AG04450 (cell line): ENCODE results near the gene INHBC. TPM values are rescaled to one million over a fixed set of nuclear protein-coding genes. Genes with fewer than 3 reads are reported as not detected.
A peak's percentile ranks its signal among the peaks of the same experiment; 100 is the strongest.

ENCODE experiments used
- CTCF ChIA-PET: fragments of 300-600, 350-600 bp; formaldehyde crosslinking; extraction: SDS; loops from one replicate; lab custom pipeline; 2022; ENCODE audit warnings: antibody characterized with exemption, inconsistent platforms; lab: Charles Lee
- POLR2A ChIA-PET: fragments of 350-600 bp; formaldehyde crosslinking; extraction: SDS; loops from one replicate; lab custom pipeline; 2021; ENCODE audit warnings: antibody characterized with exemption, inconsistent platforms; lab: Yijun Ruan, JAX
- DNase-seq: peaks from one replicate; pipeline ENCODE4 v3.0.0-alpha.2; 2011; ENCODE audit warnings: low read depth, low spot score
- H3K27ac ChIP-seq: one replicate; pipeline ENCODE4 v1.5.1; 2012; ENCODE audit warnings: low read depth, low read length, control low read depth
- H3K27me3 ChIP-seq: one replicate; pipeline ENCODE4 v1.6.0; 2012; ENCODE audit warnings: low read length; ENCODE audit not compliant: control insufficient read depth, insufficient read depth
- H3K4me3 ChIP-seq: 2 replicates; pipeline ENCODE4 v1.5.1; 2011; ENCODE audit warnings: mild to moderate bottlenecking, low read depth, low read length, control low read depth
- H3K9me3 ChIP-seq: 2 replicates; pipeline ENCODE4 v1.5.1; 2012; ENCODE audit warnings: low read length; ENCODE audit not compliant: control insufficient read depth, insufficient read depth
- polyA plus RNA-seq: library from polyadenylated mRNA; depleted of rRNA; stranded (reverse); fragments of >200 nt; gene quantifications from 2 replicates; pipeline ENCODE4 v1.2.3, GENCODE V29; 2011
- TF ChIP-seq, protein P1 (sequence below): IDR thresholded peaks from 2 replicates; pipeline ENCODE4 v1.5.1; 2011; ENCODE audit warnings: low read depth, low read length, control low read depth, inconsistent platforms

Gene INHBC
- polyA plus RNA-seq, 1 experiment, result not detected

GRCh38 chr12:57476162-57476992 lies 41.8 kb downstream of the INHBC start:
- TF ChIP-seq, protein P1, sequence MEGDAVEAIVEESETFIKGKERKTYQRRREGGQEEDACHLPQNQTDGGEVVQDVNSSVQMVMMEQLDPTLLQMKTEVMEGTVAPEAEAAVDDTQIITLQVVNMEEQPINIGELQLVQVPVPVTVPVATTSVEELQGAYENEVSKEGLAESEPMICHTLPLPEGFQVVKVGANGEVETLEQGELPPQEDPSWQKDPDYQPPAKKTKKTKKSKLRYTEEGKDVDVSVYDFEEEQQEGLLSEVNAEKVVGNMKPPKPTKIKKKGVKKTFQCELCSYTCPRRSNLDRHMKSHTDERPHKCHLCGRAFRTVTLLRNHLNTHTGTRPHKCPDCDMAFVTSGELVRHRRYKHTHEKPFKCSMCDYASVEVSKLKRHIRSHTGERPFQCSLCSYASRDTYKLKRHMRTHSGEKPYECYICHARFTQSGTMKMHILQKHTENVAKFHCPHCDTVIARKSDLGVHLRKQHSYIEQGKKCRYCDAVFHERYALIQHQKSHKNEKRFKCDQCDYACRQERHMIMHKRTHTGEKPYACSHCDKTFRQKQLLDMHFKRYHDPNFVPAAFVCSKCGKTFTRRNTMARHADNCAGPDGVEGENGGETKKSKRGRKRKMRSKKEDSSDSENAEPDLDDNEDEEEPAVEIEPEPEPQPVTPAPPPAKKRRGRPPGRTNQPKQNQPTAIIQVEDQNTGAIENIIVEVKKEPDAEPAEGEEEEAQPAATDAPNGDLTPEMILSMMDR, result peak; percentile 25
- H3K27me3 ChIP-seq, result peaks cover 44% of the 10 kb centered on the region
- H3K4me3 ChIP-seq, result peak overlapping the region; percentile 36
- H3K27ac ChIP-seq, result no peak overlapping the region
- POLR2A ChIA-PET, result no interaction called here
- no peaks in the 10 kb centered on the region; the same call in 1 of the 2 replicates for H3K9me3 ChIP-seq
- DNase-seq, result no peak
- CTCF ChIA-PET, result interaction anchor here (1.3 kb wide), 1 partner anchor 17 kb away, joined by 5 read pairs; the partner anchor contains the start of gene GLI1

DNA sequence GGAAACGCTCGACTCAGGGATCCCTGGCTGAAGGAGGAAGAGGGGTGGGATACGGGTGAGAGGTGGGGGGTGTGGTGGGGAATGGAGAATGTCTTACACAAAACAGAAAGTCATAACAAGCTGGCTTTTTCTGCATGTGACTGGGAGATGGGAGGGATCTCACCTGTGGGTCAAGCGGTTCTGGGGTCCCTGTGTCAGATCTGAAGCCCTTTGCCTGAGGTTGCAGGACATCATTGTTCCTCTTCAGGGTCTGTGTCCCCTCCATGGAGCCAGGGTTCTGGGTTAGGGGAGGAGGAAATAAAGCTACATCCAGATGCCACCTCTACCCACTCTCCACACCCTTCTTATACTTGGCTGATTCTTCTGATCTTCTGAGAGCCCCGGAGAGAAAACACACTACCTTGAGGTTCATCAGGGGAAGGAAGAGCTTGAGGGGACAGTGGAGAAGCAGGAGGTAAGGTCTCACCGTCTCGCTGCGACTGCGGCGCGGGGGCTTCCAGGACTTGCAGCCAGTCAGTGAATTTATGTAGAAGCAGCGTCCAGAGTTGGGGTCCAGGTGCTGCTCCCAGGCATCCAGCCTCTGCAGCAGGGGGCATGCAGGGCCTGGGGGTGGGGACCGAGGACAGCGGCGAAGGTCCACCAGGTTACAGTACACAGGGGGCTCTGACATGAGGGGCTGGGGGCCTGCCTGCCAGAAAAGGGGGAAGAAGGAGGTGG lies 42.6 kb downstream of the INHBC start:
- TF ChIP-seq, protein P1, result no peak
- no peak overlapping the region for H3K4me3 ChIP-seq
- DNase-seq, result no peak
- H3K9me3 ChIP-seq, result no peaks in the 10 kb centered on the region; the same call in 1 of the 2 replicates
- no peak overlapping the region for H3K27ac ChIP-seq
- ChIA-PET POLR2A (no interaction called here), CTCF (interaction anchor here (0.9 to 1.3 kb wide), 2 partner anchors 15 to 18 kb away, joined by 3 to 5 read pairs; partner anchors contain the start of gene GLI1)
- peaks cover 43% of the 10 kb centered on the region for H3K27me3 ChIP-seq

DNA sequence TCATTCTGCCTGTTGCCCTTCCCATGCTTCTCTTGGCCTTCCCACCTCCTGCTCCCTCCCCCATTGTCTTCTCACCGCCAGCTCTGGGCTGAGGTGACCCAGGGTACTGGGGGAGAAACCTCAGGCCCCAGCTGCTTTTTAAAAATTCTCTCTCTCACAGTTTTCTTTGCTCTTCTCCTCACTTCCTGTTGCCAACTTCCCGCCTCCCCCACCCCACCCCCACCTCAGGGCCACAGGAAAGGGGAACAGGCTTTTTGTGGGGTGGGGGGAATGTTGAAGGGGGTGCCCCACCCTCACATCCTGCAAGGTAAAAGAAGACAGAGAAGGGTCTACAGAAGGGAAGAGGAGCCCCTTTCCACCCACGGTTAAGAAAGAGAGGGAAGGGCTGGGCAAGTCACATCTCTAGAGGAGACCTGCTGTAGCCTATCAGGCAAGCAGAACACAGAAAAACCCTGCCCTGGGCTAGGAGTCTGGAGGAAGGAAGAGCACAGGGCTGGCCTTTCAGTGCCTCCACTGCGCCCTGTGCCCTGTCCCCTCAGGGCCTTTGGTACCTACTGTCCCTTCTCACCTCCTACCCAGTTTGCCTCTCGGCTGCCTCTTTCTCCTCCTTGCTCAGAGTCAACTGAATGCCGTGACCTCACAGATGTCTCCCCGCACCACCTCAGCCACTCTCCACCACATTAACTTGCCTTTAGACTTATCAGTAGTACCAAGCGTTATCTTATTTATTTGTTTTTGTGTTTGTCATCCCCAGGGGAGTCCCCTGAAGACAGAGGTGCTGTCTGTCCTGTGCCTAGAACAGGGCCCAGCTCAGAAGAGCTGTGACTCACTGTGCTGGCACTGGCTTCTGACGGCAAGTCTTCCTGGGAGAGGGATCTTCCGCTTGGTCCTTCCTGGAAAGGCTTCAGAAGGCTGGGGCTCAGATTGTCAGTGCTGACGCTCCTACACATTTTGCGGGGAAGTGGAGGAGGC lies 43.4 kb downstream of the INHBC start:
- DNase-seq, result no peak
- Histone ChIP-seq H3K27ac (no peak overlapping the region), H3K4me3 (no peak overlapping the region), H3K9me3 (no peaks in the 10 kb centered on the region; the same call in 1 of the 2 replicates), H3K27me3 (peaks cover 42% of the 10 kb centered on the region)
- TF ChIP-seq, protein P1, result no peak
- ChIA-PET POLR2A (no interaction called here), CTCF (interaction anchor here (0.9 to 1.3 kb wide), 2 partner anchors 16 to 19 kb away, joined by 3 to 5 read pairs; partner anchors contain the start of gene GLI1)

DNA sequence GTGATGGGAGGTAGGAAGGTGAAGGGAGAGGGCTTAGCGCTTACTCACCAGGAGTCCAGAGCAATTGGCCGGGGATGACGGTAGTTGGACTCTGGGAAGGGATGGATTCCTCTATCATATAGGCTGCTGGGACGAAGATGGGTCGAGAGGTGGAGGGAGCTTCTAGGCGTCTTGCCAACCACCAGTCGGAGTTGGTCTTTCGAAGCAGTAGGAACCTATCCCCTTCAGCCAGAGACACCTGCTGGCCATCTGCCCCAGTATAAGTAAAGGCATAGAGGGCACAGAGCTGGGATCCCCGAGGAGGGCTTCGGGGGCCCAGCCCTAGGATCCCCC lies 44.4 kb downstream of the INHBC start:
- DNase-seq, result no peak

More for the DNA sequence above, 44.4 kb downstream of the INHBC start:
- ChIA-PET CTCF (no interaction called here), POLR2A (no interaction called here)
- Histone ChIP-seq H3K9me3 (no peaks in the 10 kb centered on the region; the same call in 1 of the 2 replicates), H3K4me3 (no peak overlapping the region), H3K27me3 (peaks cover 33% of the 10 kb centered on the region), H3K27ac (no peak overlapping the region)
- TF ChIP-seq, protein P1, result no peak
